ENCODE measurements around the gene SLC27A4. TPM values are rescaled to one million over a fixed set of nuclear protein-coding genes. Genes with fewer than 3 reads are reported as not detected.

SLC27A4 gene
- total and polyA plus RNA-seq, 2 of the 13 experiments (the other 11 are each of a cell fraction or from before 2014, with no cell fraction given): 10.6 to 18.8 TPM

- TF ChIP-seq ZHX1 (CRISPR knock-in tag; IDR thresholded peaks at IDR 0.05; ENCODE audit: low read depth) (no peak), ZNF747 (CRISPR knock-in tag; IDR thresholded peaks at IDR 0.05; ENCODE audit: borderline replicate concordance) (no peak), ZBTB7A (CRISPR knock-in tag; IDR thresholded peaks at IDR 0.05) (no peak), TARDBP (CRISPR knock-in tag; IDR thresholded peaks at IDR 0.05) (no peak), SMARCE1 (IDR thresholded peaks at IDR 0.05; ENCODE audit: borderline replicate concordance) (no peak), KLF12 (CRISPR knock-in tag; IDR thresholded peaks at IDR 0.05; ENCODE audit: borderline replicate concordance) (no peak), ZNF546 (CRISPR knock-in tag; conservative IDR thresholded peaks at IDR 0.05) (no peak)
Observed at GRCh38 chr9:128405780-128406171, 65.4 kb downstream of the SLC27A4 start (continued).

GRCh38 chr9:128406848-128407391 is 66.6 kb downstream of the SLC27A4 start:
- no peaks in the 10 kb centered on the region for H3K9me3 ChIP-seq (ENCODE audit: low read length)
- FAIRE-seq: no peak
- peaks cover 0 to 13% of the 10 kb centered on the region in 2 experiments; a peak in 1 of 5 replicates for H3K27me3 ChIP-seq (ENCODE audit: control insufficient read depth in 1 of 2, insufficient read depth in 2 of 2, low read length in 2 of 2)
- H3K79me2 ChIP-seq (ENCODE audit: insufficient read depth, low read length): no peaks in the 10 kb centered on the region
- intact Hi-C loops (cut with micrococcal nuclease; ENCODE audit: unreplicated experiment) (no loop called here), in situ Hi-C loops (cut with HindIII; ENCODE audit: extremely low pct_ligation_motif_present, low pct_unique_long_range_greater_than_20kb) (no loop called here)
- 0% methylated on average over 8 of the region's 9 CpGs for WGBS (ENCODE audit: low lambda C conversion rate)
- H3K4me1 ChIP-seq (ENCODE audit: insufficient read depth, low read length): peaks cover 45% of the 10 kb centered on the region
- ChIA-PET POLR2A (interaction anchor here (1.3 to 2.1 kb wide), 3 partner anchors 12 to 36 kb away, joined by 4 to 6 read pairs (median 5); partner anchors contain the start of genes CERCAM and URM1), CTCF (ENCODE audit: low intra/inter-chr PET ratio, low total read pairs) (no interaction called here)
- no peaks in the 10 kb centered on the region for H3K36me3 ChIP-seq (replicated peaks in 1 of 2; ENCODE audit: control insufficient read depth in 1 of 2, insufficient read depth in 2 of 2, low read length in 2 of 2)
- H2AFZ ChIP-seq (ENCODE audit: low read length): peak overlapping the region; percentile 77
- peak; percentile 65 for DNase-seq (ENCODE audit: low spot score)
- peak overlapping the region; percentile 88 for H3K4me2 ChIP-seq (ENCODE audit: low read depth, low read length)
- BruUV-seq (replicated peaks): no TSS peak
- peak overlapping the region; percentile 71 for H3K9ac ChIP-seq (ENCODE audit: insufficient read depth, low read depth, low read length)
- H3K27ac ChIP-seq (ENCODE audit: extremely low read length, insufficient read depth, low read length): no peak overlapping the region
- ATAC-seq: peak; percentile 25; the same call in 2 of the 3 replicates
- peak overlapping the region in 2 of 3 experiments; percentile 31 to 67; a peak in 4 of 6 replicates for H3K4me3 ChIP-seq (replicated peaks in 1 of 3; ENCODE audit: insufficient read depth in 1 of 3, low read depth in 2 of 3, low read length in 3 of 3)
- H4K20me1 ChIP-seq (ENCODE audit: insufficient read depth, low read length): no peaks in the 10 kb centered on the region
- TF ChIP-seq CHD4 (IDR thresholded peaks at IDR 0.05; ENCODE audit: borderline replicate concordance, low read length) (no peak), FOXA1 (IDR thresholded peaks at IDR 0.05) (no peak), FOXA1 (CRISPR knock-in tag; IDR thresholded peaks at IDR 0.05) (peak; percentile 8; the same call in 1 of the 2 replicates), ZNF878 (CRISPR knock-in tag; IDR thresholded peaks at IDR 0.05) (no peak), ZNF3 (CRISPR knock-in tag; IDR thresholded peaks at IDR 0.05) (0 out of 2 replicates have a peak, but pooled peaks have one; percentile 31), ZFP91 (CRISPR knock-in tag; IDR thresholded peaks at IDR 0.05; ENCODE audit: borderline replicate concordance) (peak; percentile 46; the same call in 1 of the 2 replicates), EZH2 (conservative IDR thresholded peaks at IDR 0.05; ENCODE audit: low read depth, low read length) (no peak), ZNF83 (CRISPR knock-in tag; IDR thresholded peaks at IDR 0.05; ENCODE audit: borderline replicate concordance) (no peak), SPEN (CRISPR knock-in tag; IDR thresholded peaks at IDR 0.05; ENCODE audit: low read depth) (0 out of 2 replicates have a peak, but pooled peaks have one; percentile 31), PHF20 (CRISPR knock-in tag; IDR thresholded peaks at IDR 0.05) (no peak), SP4 (CRISPR knock-in tag; IDR thresholded peaks at IDR 0.05) (no peak), MAFG (CRISPR knock-in tag; IDR thresholded peaks at IDR 0.05) (no peak), NFE2 (CRISPR knock-in tag; IDR thresholded peaks at IDR 0.05) (no peak), FOXA3 (CRISPR knock-in tag; IDR thresholded peaks at IDR 0.05) (no peak), ZNF383 (CRISPR knock-in tag; IDR thresholded peaks at IDR 0.05; ENCODE audit: borderline replicate concordance) (no peak)
